Neural progenitor cell (in vitro differentiated cells): ENCODE measurements around the gene RNF13. TPM values are rescaled to one million over a fixed set of nuclear protein-coding genes. Genes with fewer than 3 reads are reported as not detected.
A peak's percentile ranks its signal among the peaks of the same experiment; 100 is the strongest.

Experiments used
- DNase-seq: peaks from one replicate; pipeline ENCODE4 v3.0.0-alpha.2; 2016; ENCODE audit warnings: low spot score
- H2AFZ ChIP-seq: fragments of 200-600 bp; sonication (generic); replicated peaks from 2 replicates; pipeline ENCODE4 v1.6.1; 2016; ENCODE audit warnings: antibody characterized with exemption
- H3F3A ChIP-seq: fragments of 200-600 bp; sonication (generic); 2 replicates; pipeline ENCODE4 v1.6.1; 2016; ENCODE audit warnings: antibody characterized with exemption, low read depth
- H3K27ac ChIP-seq: fragments of 200-600 bp; sonication (generic); 2 replicates; pipeline ENCODE4 v1.5.1; 2016; ENCODE audit warnings: mild to moderate bottlenecking
- H3K27me3 ChIP-seq: fragments of 200-600 bp; sonication (generic); 2 replicates; pipeline ENCODE4 v1.6.1; 2016; ENCODE audit warnings: mild to moderate bottlenecking, moderate library complexity
- H3K36me3 ChIP-seq: fragments of 200-600 bp; sonication (generic); 2 replicates; pipeline ENCODE4 v1.5.1; 2016
- H3K4me1 ChIP-seq: fragments of 200-600 bp; sonication (generic); 2 replicates; pipeline ENCODE4 v1.6.1; 2016; ENCODE audit warnings: mixed run types
- H3K4me2 ChIP-seq: fragments of 200-600 bp; sonication (generic); 2 replicates; pipeline ENCODE4 v1.6.1; 2016
- H3K4me3 ChIP-seq: fragments of 200-600 bp; sonication (generic); 2 replicates; pipeline ENCODE4 v1.5.1; 2016
- H3K79me2 ChIP-seq: fragments of 200-600 bp; sonication (generic); 2 replicates; pipeline ENCODE4 v1.6.1; 2016; ENCODE audit warnings: low read depth
- H3K9ac ChIP-seq: fragments of 200-600 bp; sonication (generic); 2 replicates; pipeline ENCODE4 v1.6.1; 2016
- H3K9me3 ChIP-seq: fragments of 200-600 bp; sonication (generic); 2 replicates; pipeline ENCODE4 v1.5.1; 2016; ENCODE audit warnings: low read depth
- H4K20me1 ChIP-seq: fragments of 200-600 bp; sonication (generic); 2 replicates; pipeline ENCODE4 v1.6.1; 2016; ENCODE audit warnings: low read depth
- H3K27ac Mint-ChIP-seq: 3 replicates; pipeline ENCODE4 v1.8.0; 2021; ENCODE audit warnings: mixed read lengths
- H3K27me3 Mint-ChIP-seq: 2 replicates; pipeline ENCODE4 v1.8.0; 2022; ENCODE audit warnings: low read depth, mild to moderate bottlenecking, inconsistent platforms, moderate library complexity, mixed read lengths; ENCODE audit not compliant: insufficient read depth
- H3K36me3 Mint-ChIP-seq: 3 replicates; pipeline ENCODE4 v1.8.0; 2021; ENCODE audit warnings: mixed read lengths
- H3K4me1 Mint-ChIP-seq: 3 replicates; pipeline ENCODE4 v1.8.0; 2021; ENCODE audit warnings: mixed read lengths
- H3K4me3 Mint-ChIP-seq: 3 replicates; pipeline ENCODE4 v1.8.0; 2021; ENCODE audit warnings: mild to moderate bottlenecking, moderate library complexity, mixed read lengths
- H3K9me3 Mint-ChIP-seq: 3 replicates; pipeline ENCODE4 v1.8.0; 2020; ENCODE audit warnings: mixed read lengths
- CTCF ChIP-seq: fragments of 200-600 bp; sonication (generic); IDR thresholded peaks from 2 replicates; pipeline ENCODE4 v1.5.1; 2017; ENCODE audit warnings: antibody characterized with exemption, mild to moderate bottlenecking
- EZH2 ChIP-seq: fragments of 200-600 bp; sonication (generic); IDR thresholded peaks from 2 replicates; pipeline ENCODE4 v1.6.1; 2017; ENCODE audit warnings: antibody characterized with exemption, mild to moderate bottlenecking, moderate library complexity
- EZH2phosphoT487 ChIP-seq: fragments of 200-600 bp; sonication (generic); IDR thresholded peaks from 2 replicates; pipeline ENCODE4 v1.6.1; 2017; ENCODE audit warnings: antibody characterized with exemption
- total RNA-seq: library from RNA; depleted of rRNA; stranded (reverse); fragments of >200 nt; gene quantifications from 2 replicates; pipeline ENCODE4 v1.2.3, GENCODE V29; 2015; ENCODE audit warnings: low replicate concordance

The RNF13 gene
- total RNA-seq, 1 donor from 2014 or later, result 45.2 TPM

- H3K27me3 ChIP-seq, result no peaks in the 10 kb centered on the region
- H3K9ac ChIP-seq, result no peak overlapping the region
- TF ChIP-seq CTCF (no peak), EZH2 (no peak), EZH2phosphoT487 (no peak)
- peak overlapping the region; percentile 99 for H3K4me3 Mint-ChIP-seq
- DNase-seq, result no peak
- H3K4me2 ChIP-seq, result peak overlapping the region; percentile 96
- peaks cover 5% of the 10 kb centered on the region for H3K9me3 Mint-ChIP-seq
- peaks cover 65% of the 10 kb centered on the region for H3K79me2 ChIP-seq
- no peaks in the 10 kb centered on the region for H3K9me3 ChIP-seq
- H3K36me3 Mint-ChIP-seq, result peaks cover 4% of the 10 kb centered on the region
- H3K4me1 Mint-ChIP-seq, result peaks cover 24% of the 10 kb centered on the region
- peaks cover 13% of the 10 kb centered on the region for H3K4me1 ChIP-seq
- H2AFZ ChIP-seq, result no peak overlapping the region
- H3K4me3 ChIP-seq, result no peak overlapping the region
- H3K27ac Mint-ChIP-seq, result no peak overlapping the region
- no peaks in the 10 kb centered on the region for H3K36me3 ChIP-seq
- peaks cover 2% of the 10 kb centered on the region for H3K27me3 Mint-ChIP-seq
- H3F3A ChIP-seq, result peaks cover 31% of the 10 kb centered on the region
- no peak overlapping the region for H3K27ac ChIP-seq
- peaks cover 29% of the 10 kb centered on the region for H4K20me1 ChIP-seq
Measured at GRCh38 chr3:149815321-149815720, 2.3 kb downstream of the RNF13 start.

GRCh38 chr3:149815728-149816127 lies 2.7 kb downstream of the RNF13 start:
- peak overlapping the region; percentile 22 for H3K4me3 Mint-ChIP-seq
- H3K36me3 Mint-ChIP-seq, result peaks cover 4% of the 10 kb centered on the region
- Histone ChIP-seq H3K27ac (no peak overlapping the region), H3K9me3 (no peaks in the 10 kb centered on the region), H3K27me3 (no peaks in the 10 kb centered on the region), H3K79me2 (peaks cover 69% of the 10 kb centered on the region), H3K4me2 (no peak overlapping the region), H2AFZ (no peak overlapping the region), H4K20me1 (peaks cover 29% of the 10 kb centered on the region), H3K4me3 (no peak overlapping the region), H3K36me3 (no peaks in the 10 kb centered on the region), H3K9ac (no peak overlapping the region), H3F3A (peaks cover 31% of the 10 kb centered on the region), H3K4me1 (peaks cover 13% of the 10 kb centered on the region)
- H3K27ac Mint-ChIP-seq, result no peak overlapping the region
- DNase-seq, result no peak
- peaks cover 6% of the 10 kb centered on the region for H3K9me3 Mint-ChIP-seq
- H3K27me3 Mint-ChIP-seq, result peaks cover 2% of the 10 kb centered on the region
- TF ChIP-seq EZH2phosphoT487, result no peak
- no peak for TF ChIP-seq CTCF
- no peak for TF ChIP-seq EZH2
- peaks cover 24% of the 10 kb centered on the region for H3K4me1 Mint-ChIP-seq

- Mint-ChIP-seq H3K9me3 (peaks cover 10% of the 10 kb centered on the region), H3K4me1 (peaks cover 24% of the 10 kb centered on the region), H3K36me3 (peaks cover 5% of the 10 kb centered on the region), H3K4me3 (no peak overlapping the region), H3K27ac (no peak overlapping the region), H3K27me3 (peaks cover 2% of the 10 kb centered on the region)
- H3K79me2 ChIP-seq, result peaks cover 73% of the 10 kb centered on the region
- H3K4me3 ChIP-seq, result no peak overlapping the region
- H3K4me1 ChIP-seq, result peaks cover 13% of the 10 kb centered on the region
- H2AFZ ChIP-seq, result no peak overlapping the region
- no peaks in the 10 kb centered on the region for H3K27me3 ChIP-seq
- no peak overlapping the region for H3K27ac ChIP-seq
- H3K9me3 ChIP-seq, result no peaks in the 10 kb centered on the region
- peaks cover 29% of the 10 kb centered on the region for H4K20me1 ChIP-seq
- no peak for TF ChIP-seq EZH2phosphoT487
- no peak for TF ChIP-seq CTCF
- no peak for TF ChIP-seq EZH2
- H3K9ac ChIP-seq, result no peak overlapping the region
- no peak overlapping the region for H3K4me2 ChIP-seq
- no peaks in the 10 kb centered on the region for H3K36me3 ChIP-seq
- peaks cover 31% of the 10 kb centered on the region for H3F3A ChIP-seq
- DNase-seq, result no peak
Measured at GRCh38 chr3:149816311-149816710, 3.3 kb downstream of the RNF13 start.
